ENCODE measurements around the gene NUDT3. TPM values are rescaled to one million over a fixed set of nuclear protein-coding genes. Genes with fewer than 3 reads are reported as not detected.
A peak's percentile ranks its signal among the peaks of the same experiment; 100 is the strongest.
"Not testable (repeated sequence)": the region's sequence is repeated elsewhere in the genome, so short reads cannot be mapped to it uniquely, and the experiment has no call there.

Gene NUDT3
- total RNA-seq, 1 experiment from 2014 or later: 14.1 TPM

- no peak overlapping the region for H3K4me3 ChIP-seq
- no peaks in the 10 kb centered on the region for H3K36me3 ChIP-seq
- H3K27me3 ChIP-seq: no peaks in the 10 kb centered on the region
- no peak for DNase-seq
- H3K9me3 ChIP-seq (replicated peaks): no peaks in the 10 kb centered on the region
- H3K27ac ChIP-seq: no peak overlapping the region
- no peaks in the 10 kb centered on the region for H3K4me1 ChIP-seq
These were observed 58.6 kb downstream of the NUDT3 start for GRCh38 chr6:34333858-34334257.

- H3K36me3 ChIP-seq: no peaks in the 10 kb centered on the region
- H3K9me3 ChIP-seq (replicated peaks): no peaks in the 10 kb centered on the region
- H3K4me1 ChIP-seq: no peaks in the 10 kb centered on the region
- no peak for DNase-seq
- no peak overlapping the region for H3K4me3 ChIP-seq
- H3K27me3 ChIP-seq: no peaks in the 10 kb centered on the region
- no peak overlapping the region for H3K27ac ChIP-seq
These were observed 59.9 kb downstream of the NUDT3 start for GRCh38 chr6:34332251-34333198.

GRCh38 chr6:34331371-34332050, 61.0 kb downstream of the NUDT3 start:
- no peaks in the 10 kb centered on the region for H3K27me3 ChIP-seq
- H3K27ac ChIP-seq: no peak overlapping the region

GRCh38 chr6:34329814-34330213, 62.7 kb downstream of the NUDT3 start:
- H3K27ac ChIP-seq; H3K4me1 ChIP-seq; H3K9me3 ChIP-seq (replicated peaks); DNase-seq; H3K27me3 ChIP-seq; H3K4me3 ChIP-seq; H3K36me3 ChIP-seq: not testable (repeated sequence)

More at GRCh38 chr6:34331371-34332050, 61.0 kb downstream of the NUDT3 start:
- DNase-seq: no peak
- no peaks in the 10 kb centered on the region for H3K4me1 ChIP-seq
- no peaks in the 10 kb centered on the region for H3K36me3 ChIP-seq
- no peaks in the 10 kb centered on the region for H3K9me3 ChIP-seq (replicated peaks)
- no peak overlapping the region for H3K4me3 ChIP-seq

- Histone ChIP-seq H3K4me3 (no peak overlapping the region), H3K9me3 (replicated peaks) (no peaks in the 10 kb centered on the region), H3K36me3 (no peaks in the 10 kb centered on the region), H3K27ac (no peak overlapping the region), H3K4me1 (no peaks in the 10 kb centered on the region), H3K27me3 (no peaks in the 10 kb centered on the region)
- no peak for DNase-seq
These were observed 63.5 kb downstream of the NUDT3 start for GRCh38 chr6:34328969-34329368.

GRCh38 chr6:34327313-34328205, 64.9 kb downstream of the NUDT3 start:
- H3K4me3 ChIP-seq; DNase-seq; H3K27me3 ChIP-seq; H3K4me1 ChIP-seq; H3K36me3 ChIP-seq; H3K9me3 ChIP-seq (replicated peaks); H3K27ac ChIP-seq: not testable (repeated sequence)

- Histone ChIP-seq H3K36me3 (no peaks in the 10 kb centered on the region), H3K9me3 (replicated peaks) (no peaks in the 10 kb centered on the region), H3K27me3 (no peaks in the 10 kb centered on the region), H3K4me3 (no peak overlapping the region), H3K27ac (no peak overlapping the region), H3K4me1 (no peaks in the 10 kb centered on the region)
- DNase-seq: no peak
These were observed 66.8 kb downstream of the NUDT3 start for GRCh38 chr6:34325633-34326032.

- no peaks in the 10 kb centered on the region for H3K4me1 ChIP-seq
- no peak overlapping the region for H3K27ac ChIP-seq
- H3K9me3 ChIP-seq (replicated peaks): no peaks in the 10 kb centered on the region
- peak; percentile 14 to 63 for DNase-seq
- no peaks in the 10 kb centered on the region for H3K36me3 ChIP-seq
- H3K4me3 ChIP-seq: no peak overlapping the region
- H3K27me3 ChIP-seq: no peaks in the 10 kb centered on the region
These were observed 67.6 kb downstream of the NUDT3 start for GRCh38 chr6:34324738-34325444.

- not testable (repeated sequence) for H3K9me3 ChIP-seq (replicated peaks); H3K27ac ChIP-seq; DNase-seq; H3K4me3 ChIP-seq; H3K36me3 ChIP-seq; H3K4me1 ChIP-seq; H3K27me3 ChIP-seq
These were observed 68.2 kb downstream of the NUDT3 start for GRCh38 chr6:34324221-34324620.

GRCh38 chr6:34323300-34323699, 69.2 kb downstream of the NUDT3 start:
- no peak for DNase-seq
- Histone ChIP-seq H3K9me3 (replicated peaks) (no peaks in the 10 kb centered on the region), H3K4me3 (no peak overlapping the region), H3K27me3 (no peaks in the 10 kb centered on the region), H3K27ac (no peak overlapping the region), H3K36me3 (no peaks in the 10 kb centered on the region), H3K4me1 (no peaks in the 10 kb centered on the region)

GRCh38 chr6:34322732-34323131, 69.7 kb downstream of the NUDT3 start:
- H3K27ac ChIP-seq: no peak overlapping the region

GRCh38 chr6:34321821-34322220, 70.6 kb downstream of the NUDT3 start:
- H3K4me1 ChIP-seq: no peaks in the 10 kb centered on the region
- no peaks in the 10 kb centered on the region for H3K9me3 ChIP-seq (replicated peaks)
- H3K27ac ChIP-seq: no peak overlapping the region
- no peaks in the 10 kb centered on the region for H3K27me3 ChIP-seq
- no peak overlapping the region for H3K4me3 ChIP-seq
- no peaks in the 10 kb centered on the region for H3K36me3 ChIP-seq
- DNase-seq: no peak

More at GRCh38 chr6:34322732-34323131, 69.7 kb downstream of the NUDT3 start:
- Histone ChIP-seq H3K4me3 (no peak overlapping the region), H3K9me3 (replicated peaks) (no peaks in the 10 kb centered on the region), H3K36me3 (no peaks in the 10 kb centered on the region), H3K27me3 (no peaks in the 10 kb centered on the region), H3K4me1 (no peaks in the 10 kb centered on the region)
- DNase-seq: no peak

- Histone ChIP-seq H3K4me1 (no peaks in the 10 kb centered on the region), H3K27me3 (no peaks in the 10 kb centered on the region), H3K4me3 (no peak overlapping the region), H3K36me3 (no peaks in the 10 kb centered on the region), H3K27ac (no peak overlapping the region), H3K9me3 (replicated peaks) (no peaks in the 10 kb centered on the region)
- no peak for DNase-seq
These were observed 73.0 kb downstream of the NUDT3 start for GRCh38 chr6:34319471-34319885.

All from SJCRH30 (cell line).